PC-9 (cell line): Measurements from ENCODE around the gene TRABD2A. TPM values are rescaled to one million over a fixed set of nuclear protein-coding genes. Genes with fewer than 3 reads are reported as not detected.
"Not testable (repeated sequence)": the region's sequence is repeated elsewhere in the genome, so short reads cannot be mapped to it uniquely, and the experiment has no call there.

Source experiments
- BruUV-seq: library from RNA; stranded (reverse); fragments of 400-500 nt; replicated peaks from 2 replicates; lab custom pipeline; 2021; lab: Mats Ljungman, UMichigan
- CTCF ChIA-PET: fragments of 300-600 bp; sonication (Branson Sonifier 250); formaldehyde crosslinking; loops from one replicate; lab custom pipeline; 2022; ENCODE audit warnings: antibody characterized with exemption; lab: Charles Lee
- POLR2A ChIA-PET: fragments of 300-600 bp; sonication (Branson Sonifier 250); formaldehyde crosslinking; loops from one replicate; lab custom pipeline; 2022; ENCODE audit warnings: antibody characterized with exemption; ENCODE audit not compliant: unreplicated experiment; lab: Charles Lee
- DNase-seq, 2 experiments: peaks; one replicate each; pipeline versions ENCODE4 v3.0.0 to v3.0.0-alpha.2; 2015 to 2022; ENCODE audit warnings: mixed read lengths in 1 of 2
- H2AFZ ChIP-seq: fragments of 200-600 bp; sonication (generic); 2 replicates; pipeline ENCODE4 v1.8.1; 2017; ENCODE audit warnings: antibody characterized with exemption
- H3F3A ChIP-seq: fragments of 200-600 bp; sonication (generic); 2 replicates; pipeline ENCODE4 v1.8.1; 2017; ENCODE audit warnings: antibody characterized with exemption, mild to moderate bottlenecking, low read depth; ENCODE audit not compliant: insufficient read depth
- H3K27ac ChIP-seq: fragments of 200-600 bp; sonication (generic); 2 replicates; pipeline ENCODE4 v1.6.1; 2016; ENCODE audit warnings: mixed run types
- H3K27me3 ChIP-seq: fragments of 200-600 bp; sonication (generic); 2 replicates; pipeline ENCODE4 v1.6.1; 2016; ENCODE audit warnings: low read depth, mixed run types; ENCODE audit not compliant: insufficient read depth
- H3K36me3 ChIP-seq: fragments of 200-600 bp; sonication (generic); 2 replicates; pipeline ENCODE4 v1.6.1; 2016; ENCODE audit warnings: low read depth, mixed run types
- H3K4me1 ChIP-seq: fragments of 200-600 bp; sonication (generic); replicated peaks from 2 replicates; pipeline ENCODE4 v1.6.1; 2016; ENCODE audit warnings: mixed run types; ENCODE audit not compliant: insufficient read depth
- H3K4me2 ChIP-seq: fragments of 200-600 bp; sonication (generic); 2 replicates; pipeline ENCODE4 v1.6.1; 2017; ENCODE audit warnings: mixed run types
- H3K4me3 ChIP-seq: fragments of 200-600 bp; sonication (generic); 2 replicates; pipeline ENCODE4 v1.6.1; 2016; ENCODE audit warnings: mixed run types
- H3K79me2 ChIP-seq: fragments of 200-600 bp; sonication (generic); 2 replicates; pipeline ENCODE4 v1.6.1; 2017; ENCODE audit warnings: low read depth, mixed run types
- H3K9me2 ChIP-seq: fragments of 200-600 bp; sonication (generic); 2 replicates; pipeline ENCODE4 v1.8.1; 2017; ENCODE audit warnings: mild to moderate bottlenecking; ENCODE audit not compliant: insufficient read depth
- H3K9me3 ChIP-seq: fragments of 200-600 bp; sonication (generic); 2 replicates; pipeline ENCODE4 v1.8.1; 2016; ENCODE audit warnings: low read depth; ENCODE audit not compliant: insufficient read depth
- H4K20me1 ChIP-seq: fragments of 200-600 bp; sonication (generic); 2 replicates; pipeline ENCODE4 v1.8.1; 2017; ENCODE audit not compliant: insufficient read depth
- CTCF ChIP-seq: fragments of 200-600 bp; sonication (generic); conservative IDR thresholded peaks from 2 replicates; pipeline ENCODE4 v1.6.1; 2017; ENCODE audit warnings: mixed run types, antibody characterized with exemption, mild to moderate bottlenecking, moderate library complexity
- EZH2 ChIP-seq: fragments of 200-600 bp; sonication (generic); IDR thresholded peaks from 2 replicates; pipeline ENCODE4 v1.8.0; 2017; ENCODE audit warnings: antibody characterized with exemption, low read depth
- intact Hi-C: fragments of 100-400 bp; cut with micrococcal nuclease; formaldehyde crosslinking; loops from one replicate; pipeline ENCODE4 v1.10.0; 2022; ENCODE audit not compliant: unreplicated experiment
- total RNA-seq: library from RNA; stranded (reverse); gene quantifications from 2 replicates; pipeline ENCODE4 v1.2.3, GENCODE V29; 2021

The TRABD2A gene
- total RNA-seq, 1 experiment from 2014 or later = 2.2 TPM

- H3K9me2 ChIP-seq = no peaks in the 10 kb centered on the region
- H3K9me3 ChIP-seq = no peaks in the 10 kb centered on the region
- H3K4me3 ChIP-seq = no peak overlapping the region
- BruUV-seq = no TSS peak
- CTCF ChIA-PET = no interaction called here
- H4K20me1 ChIP-seq = no peaks in the 10 kb centered on the region
- H3K79me2 ChIP-seq = no peaks in the 10 kb centered on the region
- H3K4me2 ChIP-seq = no peak overlapping the region
- H3F3A ChIP-seq = no peaks in the 10 kb centered on the region
- POLR2A ChIA-PET = no interaction called here
- H3K27ac ChIP-seq = no peak overlapping the region
- intact Hi-C loops = no loop called here
- no peak for TF ChIP-seq EZH2
- TF ChIP-seq CTCF = no peak
- H2AFZ ChIP-seq = no peak overlapping the region
- H3K4me1 ChIP-seq = no peaks in the 10 kb centered on the region
- no peaks in the 10 kb centered on the region for H3K36me3 ChIP-seq
- no peak for DNase-seq
- H3K27me3 ChIP-seq = peaks cover 21% of the 10 kb centered on the region; the same call in 1 of the 2 replicates
These were observed 101.8 kb downstream of the TRABD2A start for GRCh38 chr2:84778911-84779690.

- H3K4me2 ChIP-seq = no peak overlapping the region
- H3K79me2 ChIP-seq = no peaks in the 10 kb centered on the region
- no peaks in the 10 kb centered on the region for H3F3A ChIP-seq
- intact Hi-C loops = no loop called here
- H3K9me3 ChIP-seq = no peaks in the 10 kb centered on the region
- H3K4me1 ChIP-seq = no peaks in the 10 kb centered on the region
- BruUV-seq = no TSS peak
- TF ChIP-seq EZH2 (no peak), CTCF (no peak)
- H3K4me3 ChIP-seq = no peak overlapping the region
- peaks cover 21% of the 10 kb centered on the region; the same call in 1 of the 2 replicates for H3K27me3 ChIP-seq
- H3K36me3 ChIP-seq = no peaks in the 10 kb centered on the region
- ChIA-PET CTCF (no interaction called here), POLR2A (no interaction called here)
- H4K20me1 ChIP-seq = no peaks in the 10 kb centered on the region
- no peak for DNase-seq
- H3K9me2 ChIP-seq = no peaks in the 10 kb centered on the region
- H2AFZ ChIP-seq = no peak overlapping the region
- H3K27ac ChIP-seq = no peak overlapping the region
These were observed 104.9 kb downstream of the TRABD2A start for GRCh38 chr2:84776011-84776410.

DNA sequence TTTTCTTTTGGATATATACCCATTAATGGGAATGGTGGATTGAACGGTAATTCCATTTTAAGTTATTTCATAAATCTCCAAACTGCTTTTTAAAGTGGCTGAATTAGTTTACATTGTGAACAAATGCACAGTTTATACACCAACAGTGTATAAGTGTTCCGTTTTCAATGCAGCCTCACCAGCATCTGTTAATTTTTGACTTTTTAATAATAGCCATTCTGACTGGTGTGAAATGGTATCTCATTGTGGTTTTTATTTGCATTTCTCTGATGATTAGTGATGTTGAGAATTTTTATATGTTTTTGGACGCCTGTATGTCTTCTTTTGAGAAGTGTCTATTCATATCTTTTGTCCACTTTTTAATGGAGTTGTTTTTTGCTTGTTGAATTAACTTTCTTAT is 107.3 kb downstream of the TRABD2A start:
- POLR2A ChIA-PET, BruUV-seq, DNase-seq, H3K9me3 ChIP-seq, H4K20me1 ChIP-seq, H3K9me2 ChIP-seq, intact Hi-C loops, H3F3A ChIP-seq, CTCF ChIA-PET, H3K4me1 ChIP-seq, H2AFZ ChIP-seq, H3K27ac ChIP-seq, H3K4me3 ChIP-seq, H3K79me2 ChIP-seq, H3K36me3 ChIP-seq, H3K4me2 ChIP-seq: not testable (repeated sequence)
- peaks cover 11% of the 10 kb centered on the region; the same call in 1 of the 2 replicates for H3K27me3 ChIP-seq

Other genes with a start within 250 kb of the TRABD2A start
- gene TMSB10, start 24.6 kb upstream of the TRABD2A start, total RNA-seq = 1,668 and 1,769 TPM in 2 replicates
- gene KCMF1, start 90.1 kb upstream of the TRABD2A start, total RNA-seq = 95.3 and 97.8 TPM in 2 replicates